T follicular helper cell (primary cell): ENCODE data around the gene DSCAML1.

Experiments
- DNase-seq: peaks from one replicate; pipeline ENCODE4 v3.0.0-alpha.2; 2020; ENCODE audit warnings: low read depth

Gene DSCAML1

DNA sequence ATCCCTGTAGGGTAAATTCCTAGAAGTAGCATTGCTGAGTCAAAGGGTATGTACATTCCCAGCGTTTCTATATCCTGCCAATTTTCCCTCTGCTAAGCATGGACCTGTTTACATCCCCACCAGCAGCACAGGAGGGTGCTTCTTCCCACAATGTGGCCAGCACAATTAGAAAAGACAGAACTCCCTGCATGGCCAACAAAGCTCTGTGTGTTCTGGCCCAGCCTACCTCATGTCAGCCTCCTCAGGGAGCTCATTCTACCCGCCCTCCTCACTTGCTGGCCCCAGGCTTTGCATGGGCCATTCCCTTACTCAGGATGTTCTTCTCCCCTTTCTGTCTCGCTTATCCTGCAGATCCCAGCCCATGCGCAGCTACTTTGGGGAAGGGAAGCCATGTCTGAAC is 186.1 kb downstream of the DSCAML1 start:
- DNase-seq, result no peak

DNA sequence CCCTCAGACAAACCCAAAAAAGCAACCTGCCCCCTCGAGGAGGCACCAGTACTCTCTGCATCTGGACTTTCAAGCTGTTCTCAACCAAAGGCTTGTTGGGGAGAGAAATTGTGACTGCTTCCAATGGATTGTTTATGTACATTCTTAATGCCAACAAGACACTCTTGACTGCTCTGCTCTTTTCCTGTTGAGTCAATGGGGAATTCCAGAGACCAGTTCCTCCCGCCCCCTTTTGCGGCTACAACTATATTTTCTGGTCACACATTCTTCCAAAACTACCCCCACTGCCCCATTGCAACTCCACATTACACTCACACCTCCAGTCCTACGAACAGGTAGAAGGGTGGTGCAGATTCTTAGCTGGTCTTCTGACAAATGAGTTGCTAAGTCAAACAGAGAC is 187.0 kb downstream of the DSCAML1 start:
- no peak for DNase-seq

DNA sequence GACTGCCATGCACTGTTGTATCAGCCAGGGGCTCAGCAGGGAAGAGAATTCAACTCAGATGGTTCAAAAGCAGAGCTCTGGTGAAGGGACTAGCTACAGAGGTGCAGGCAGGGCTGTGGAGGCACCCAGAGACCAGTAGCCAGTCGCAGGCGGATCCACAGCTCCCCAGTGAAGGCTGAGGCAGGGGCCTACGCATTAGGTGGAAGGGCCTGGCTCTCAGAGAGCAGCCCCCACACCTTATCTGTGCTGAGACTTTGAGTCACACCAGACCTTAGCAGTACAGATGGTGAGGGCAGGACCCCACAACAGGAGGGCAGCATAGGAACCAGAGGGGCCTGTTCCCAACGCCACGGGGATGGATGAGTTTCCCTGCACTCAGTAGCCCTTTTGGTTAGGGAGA is 189.6 kb downstream of the DSCAML1 start:
- no peak for DNase-seq

DNA sequence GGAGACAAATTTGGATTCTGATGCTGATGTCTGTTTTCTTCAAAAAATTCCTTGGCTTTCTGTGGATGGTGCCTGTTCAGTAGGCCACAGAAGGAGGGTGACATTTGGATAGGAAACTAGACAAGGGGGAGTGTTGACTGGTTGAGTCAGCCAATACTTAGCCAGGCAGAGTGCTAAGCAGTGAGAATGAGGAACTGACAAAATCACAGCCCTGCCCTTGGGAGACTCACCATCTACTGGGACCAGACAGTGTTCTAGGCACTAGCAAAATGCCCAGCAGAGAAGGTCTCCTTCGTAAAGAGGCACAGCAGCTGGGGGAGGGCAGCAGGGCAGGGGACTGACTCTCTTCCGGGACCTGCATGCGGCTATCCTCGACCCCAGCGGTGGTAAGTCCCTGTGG is 190.2 kb downstream of the DSCAML1 start:
- DNase-seq, result no peak

DNA sequence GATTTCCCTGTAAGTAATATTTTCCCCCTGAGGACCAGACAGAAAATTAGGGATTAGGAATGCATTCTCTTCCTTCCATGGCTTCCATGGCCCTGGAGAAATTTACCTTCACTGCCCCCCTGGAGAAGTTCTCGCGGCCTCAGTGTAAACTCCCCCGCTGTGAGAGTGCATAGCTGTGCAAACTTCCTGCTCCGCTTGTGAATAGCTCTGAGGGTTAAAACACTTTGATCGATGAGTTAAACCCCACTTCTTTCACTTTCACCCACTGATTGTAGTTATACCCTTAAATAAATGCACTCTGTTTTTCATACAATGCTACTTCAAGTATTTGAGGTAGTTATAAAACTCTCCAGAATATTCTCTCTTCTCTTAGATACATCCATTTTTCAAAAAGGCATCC is 190.8 kb downstream of the DSCAML1 start:
- DNase-seq, result no peak

DNA sequence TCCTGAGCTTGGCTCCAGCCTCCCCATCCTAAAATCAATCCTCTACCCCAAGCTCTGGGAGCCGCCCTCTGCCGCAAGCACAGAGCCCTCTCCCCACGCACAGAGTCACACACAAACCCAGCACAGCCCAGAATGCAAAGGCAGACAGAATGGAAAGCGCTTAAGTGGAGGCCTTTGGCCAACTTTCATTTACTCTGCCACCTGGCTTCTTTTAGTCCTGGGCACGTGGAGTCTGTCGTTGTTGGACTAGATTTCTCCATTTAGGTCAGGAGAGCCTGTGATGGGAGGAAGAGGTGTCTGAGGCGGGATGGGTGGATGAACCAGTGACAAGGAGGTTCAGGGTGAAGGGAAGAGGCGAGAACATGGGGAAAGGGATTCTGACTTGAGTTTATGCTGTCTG is 191.7 kb downstream of the DSCAML1 start:
- DNase-seq, result no peak

DNA sequence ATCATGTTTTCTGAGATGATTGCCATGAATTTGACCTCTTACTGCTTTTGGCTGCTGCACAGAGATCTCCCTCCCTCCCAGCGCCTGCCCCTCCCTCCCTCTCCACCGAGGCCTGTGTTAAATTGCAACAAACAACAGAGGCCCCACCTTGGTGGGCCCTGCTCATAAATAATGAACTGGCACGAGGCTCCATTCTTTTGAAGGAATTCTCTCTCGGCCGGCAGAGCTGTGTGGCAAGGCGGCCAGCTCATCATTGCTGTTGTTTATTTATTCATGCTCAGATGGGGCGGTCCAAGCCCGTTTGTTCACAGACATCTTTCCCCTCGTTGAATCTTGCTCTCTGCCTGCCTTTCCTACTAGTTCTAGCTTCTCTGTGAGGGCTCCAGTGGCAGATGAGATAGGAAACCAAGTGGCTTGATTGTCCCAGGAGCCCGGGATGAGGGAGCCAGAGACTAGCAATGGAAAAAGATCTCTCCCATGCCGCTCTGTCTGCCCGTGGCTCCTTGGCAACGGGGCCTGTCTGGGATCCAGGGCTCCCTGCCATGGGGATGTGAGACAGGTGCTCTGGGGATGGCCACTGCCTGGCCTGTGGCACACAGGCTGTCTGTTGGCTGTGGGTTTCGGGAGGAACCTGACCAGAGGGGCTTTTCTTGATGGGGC is 192.6 kb downstream of the DSCAML1 start:
- DNase-seq, result no peak

DNA sequence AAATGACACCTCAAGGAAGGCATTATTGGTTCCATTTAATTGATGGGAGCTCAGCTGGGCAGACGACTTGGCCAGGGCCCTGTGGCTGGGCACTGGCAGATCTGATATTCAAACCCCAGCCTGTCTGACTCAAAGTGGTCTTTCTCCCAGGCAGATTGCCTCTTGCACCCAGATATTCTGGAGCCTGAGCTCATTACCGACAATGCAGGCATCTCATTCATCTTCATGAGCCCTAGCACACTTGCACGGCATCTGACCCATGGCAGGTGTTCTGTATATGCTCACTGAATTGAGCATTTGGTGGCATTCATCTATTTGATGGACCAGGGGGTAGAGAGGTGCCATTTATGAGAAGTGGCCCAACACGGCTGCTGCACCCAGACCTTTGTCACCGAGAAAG is 193.1 kb downstream of the DSCAML1 start:
- DNase-seq, result no peak

DNA sequence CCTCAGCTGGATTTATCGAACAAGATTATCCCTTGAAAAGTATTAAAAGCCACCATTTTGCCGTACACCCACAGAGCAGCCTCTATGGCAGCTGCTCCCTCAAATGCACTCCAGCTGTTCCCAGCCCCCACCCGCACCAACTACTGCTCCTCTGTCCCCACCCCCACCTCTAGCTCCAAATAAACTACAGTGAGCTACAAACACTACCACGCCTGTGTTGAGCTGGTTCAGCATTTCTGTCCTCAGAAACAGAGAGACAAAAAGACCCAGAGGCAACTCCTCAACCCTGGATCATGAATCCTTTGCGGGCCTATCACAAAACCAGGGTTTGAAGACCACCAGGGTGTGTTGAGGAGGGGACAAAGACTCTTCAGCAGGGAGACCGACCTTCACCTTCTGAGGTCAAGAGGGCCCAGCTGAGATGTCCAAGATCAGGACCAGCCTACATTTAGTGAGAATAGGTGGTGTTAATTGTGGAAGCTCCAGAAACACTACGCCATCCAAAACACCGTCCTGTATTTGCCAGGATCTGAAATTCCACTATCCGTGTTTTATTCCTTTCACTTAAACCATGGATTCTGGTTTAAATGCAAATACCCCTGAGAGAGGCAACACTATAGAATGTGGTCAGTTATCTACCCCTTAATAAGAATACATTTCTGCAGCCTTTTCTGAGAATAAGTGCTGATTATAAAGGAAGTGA is 195.9 kb downstream of the DSCAML1 start:
- no peak for DNase-seq

DNA sequence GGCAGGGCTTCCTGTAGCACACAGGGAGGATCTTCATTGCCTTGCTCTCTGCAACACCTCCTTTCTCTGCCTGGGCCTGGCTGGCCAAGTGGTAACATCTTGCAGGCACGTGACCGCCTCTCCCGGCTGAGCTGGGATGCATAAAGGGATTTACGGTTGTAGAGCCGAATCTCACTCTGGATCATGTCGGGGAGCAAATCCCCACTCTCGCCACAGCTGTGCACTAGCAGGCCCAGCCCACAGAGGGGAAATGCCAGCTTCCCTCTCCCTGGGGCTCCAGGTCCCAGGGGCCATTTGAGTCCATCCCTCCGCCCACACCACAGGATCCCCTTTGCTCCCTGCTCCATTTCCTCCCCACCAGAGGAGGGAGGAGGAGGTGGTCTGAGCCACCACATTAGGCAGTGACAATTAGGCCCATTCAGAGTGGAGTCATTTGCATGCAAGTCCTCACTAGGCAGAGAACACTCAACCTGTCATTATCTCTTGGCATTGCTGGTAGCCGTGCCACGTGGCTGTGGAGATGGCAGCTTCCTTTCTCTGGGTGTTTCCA is 196.7 kb downstream of the DSCAML1 start:
- DNase-seq, result no peak

DNA sequence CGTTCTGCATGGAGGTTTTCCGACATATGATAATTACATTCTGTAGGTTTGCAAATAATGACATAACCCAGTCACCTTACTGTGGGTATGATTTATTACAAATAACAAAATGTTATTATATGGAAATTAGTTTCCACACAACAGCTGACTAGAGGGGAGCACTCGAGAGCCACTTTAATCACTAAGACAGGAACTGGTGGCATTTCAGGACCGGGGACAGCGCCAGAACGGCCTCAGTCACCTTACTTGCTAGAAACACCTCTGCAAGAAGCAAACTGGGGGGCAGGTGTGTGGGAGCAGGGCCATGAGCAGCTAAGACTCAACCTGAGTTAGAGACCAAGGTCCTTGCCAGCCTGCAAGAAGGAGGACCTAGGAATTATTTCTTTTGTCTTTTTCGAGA is 199.9 kb downstream of the DSCAML1 start:
- DNase-seq, result peak; percentile 7

DNA sequence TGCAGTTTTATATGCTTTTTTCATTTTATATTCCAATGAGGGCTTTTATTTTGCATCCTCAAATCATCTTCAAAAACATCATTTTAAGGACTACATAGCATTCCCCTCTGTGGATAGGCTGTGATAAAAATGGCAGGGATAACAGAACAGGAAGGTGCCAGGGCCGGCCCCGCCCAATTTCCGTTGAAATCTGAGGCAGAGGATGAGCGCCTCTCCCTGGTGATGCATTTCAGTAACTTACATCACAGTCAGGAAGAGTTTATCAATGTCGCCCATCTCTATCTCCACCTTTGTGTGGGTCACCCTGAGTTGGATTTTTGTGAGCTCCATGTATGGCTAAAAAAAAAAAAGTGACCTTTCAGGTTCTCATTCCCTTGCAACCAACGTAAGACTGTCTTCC is 201.6 kb downstream of the DSCAML1 start:
- DNase-seq, result no peak

DNA sequence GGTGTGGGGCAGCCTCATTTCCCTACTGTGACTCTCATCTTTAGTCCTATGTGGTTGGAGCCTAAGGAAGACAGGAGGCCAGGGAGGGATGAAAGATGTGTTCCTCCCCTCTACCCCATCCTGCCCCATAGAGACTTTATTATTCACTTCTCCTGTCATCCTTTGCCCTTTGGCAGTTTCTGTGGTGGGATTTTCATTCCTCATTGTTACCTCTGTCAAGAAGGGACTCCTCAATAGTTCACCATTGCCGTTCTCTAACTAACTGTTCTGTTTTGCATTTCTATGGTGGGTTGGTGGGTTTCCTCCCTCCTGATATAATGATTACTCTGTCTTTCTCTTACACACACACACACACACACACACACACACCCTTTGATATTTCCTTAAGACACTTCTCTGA is 202.3 kb downstream of the DSCAML1 start:
- no peak for DNase-seq

DNA sequence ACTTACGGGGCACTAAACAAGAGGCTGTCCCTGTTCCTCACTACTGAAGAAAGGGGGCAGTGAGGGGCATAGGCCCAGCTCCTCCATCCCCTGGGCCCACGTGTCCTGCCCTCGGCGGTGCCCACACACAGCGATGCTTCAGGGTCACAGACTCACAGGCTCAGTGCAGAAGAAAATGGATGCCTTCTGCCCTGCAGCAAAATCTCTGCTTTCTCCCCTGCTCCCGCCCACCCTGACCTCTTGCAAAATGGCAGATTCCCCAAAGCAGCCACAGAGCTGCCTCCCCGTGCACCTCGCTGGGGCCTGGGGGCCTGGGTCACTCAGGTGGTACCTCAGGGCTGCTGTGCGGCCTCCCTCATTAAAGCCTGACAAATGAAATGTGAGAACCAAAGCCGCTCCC is 204.0 kb downstream of the DSCAML1 start:
- DNase-seq, result no peak

DNA sequence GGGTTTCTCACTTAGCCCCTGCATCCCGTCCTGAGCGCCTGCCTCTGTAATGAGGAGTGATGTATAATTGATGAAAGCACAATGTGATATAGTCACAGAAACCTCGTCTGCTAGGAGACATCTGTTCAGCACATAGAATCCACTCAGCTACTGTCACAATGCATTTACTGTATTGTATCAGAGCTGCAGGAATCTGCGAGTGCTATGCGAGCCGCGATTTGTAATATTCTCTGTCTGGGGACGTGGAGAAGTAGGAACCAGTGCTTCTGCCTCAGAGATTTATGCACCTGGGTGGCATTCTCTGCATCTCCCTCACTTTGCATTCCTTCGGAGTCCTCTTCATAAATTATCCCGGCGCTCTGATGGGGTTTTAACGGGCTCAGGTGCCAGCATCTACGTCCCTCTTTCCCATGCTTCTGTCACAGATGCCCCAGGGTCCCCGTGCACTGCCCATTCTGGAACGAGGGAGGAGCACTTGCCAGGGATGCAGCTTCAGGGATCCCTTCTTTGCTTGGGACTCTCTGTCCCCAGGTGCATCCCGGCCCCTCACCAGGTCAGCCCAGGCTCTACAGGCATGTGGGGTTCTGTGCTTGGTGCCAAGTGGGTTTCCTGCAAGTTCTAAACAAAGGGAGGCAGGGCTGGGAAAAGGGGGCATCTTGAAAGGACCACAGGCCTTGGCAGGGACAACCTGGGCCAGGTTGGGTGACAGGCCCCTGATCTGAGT is 205.5 kb downstream of the DSCAML1 start:
- no peak for DNase-seq

DNA sequence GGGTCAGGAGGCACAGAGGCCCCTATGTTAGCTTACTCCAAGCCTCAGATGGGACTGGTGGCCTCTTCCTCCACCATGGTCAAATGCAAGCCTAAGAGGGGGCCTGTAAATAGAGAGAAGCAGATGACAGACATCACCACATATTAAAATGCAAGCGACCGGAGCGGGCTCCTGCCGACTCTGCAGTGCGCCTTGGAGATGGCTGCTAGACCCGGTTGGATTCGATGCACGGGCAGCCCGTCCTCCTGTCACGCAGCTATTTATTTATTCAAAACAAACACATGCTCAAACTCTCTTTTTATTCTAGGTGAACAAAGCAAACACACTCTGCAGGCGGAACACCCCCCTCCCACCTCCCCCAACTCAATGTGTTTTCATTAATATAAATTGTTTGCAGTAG is 208.0 kb downstream of the DSCAML1 start:
- no peak for DNase-seq

DNA sequence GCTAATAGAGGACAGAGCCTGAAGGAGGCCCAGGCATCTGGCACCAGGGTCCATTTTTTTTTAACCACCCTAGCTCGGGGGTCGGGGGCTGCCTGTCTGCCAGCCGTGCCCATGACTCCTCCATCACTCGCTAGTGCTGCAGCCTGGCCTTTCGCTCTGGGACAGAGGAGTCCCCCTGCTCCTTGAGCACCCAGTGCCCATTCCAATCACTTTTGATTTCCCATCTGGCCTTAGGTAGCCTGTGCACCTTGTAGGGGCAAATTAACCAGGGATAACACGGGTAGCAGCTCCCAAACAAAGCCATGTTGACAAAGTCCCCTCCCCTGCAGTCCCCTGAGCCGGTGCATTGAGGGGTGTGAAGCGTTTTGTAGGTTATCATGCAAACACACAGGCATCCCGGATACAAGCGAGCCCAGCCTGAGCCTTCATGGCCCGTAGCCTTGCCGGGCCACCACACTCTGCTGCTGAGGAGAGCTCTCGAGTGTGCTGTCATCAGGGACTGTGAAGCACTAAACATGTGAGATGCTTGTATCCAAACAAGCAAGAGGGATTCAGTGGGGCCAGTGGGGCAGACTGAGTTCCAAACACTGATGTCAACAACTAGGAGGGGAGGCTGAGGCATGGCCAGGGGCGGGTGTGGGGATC is 208.7 kb downstream of the DSCAML1 start:
- no peak for DNase-seq

DNA sequence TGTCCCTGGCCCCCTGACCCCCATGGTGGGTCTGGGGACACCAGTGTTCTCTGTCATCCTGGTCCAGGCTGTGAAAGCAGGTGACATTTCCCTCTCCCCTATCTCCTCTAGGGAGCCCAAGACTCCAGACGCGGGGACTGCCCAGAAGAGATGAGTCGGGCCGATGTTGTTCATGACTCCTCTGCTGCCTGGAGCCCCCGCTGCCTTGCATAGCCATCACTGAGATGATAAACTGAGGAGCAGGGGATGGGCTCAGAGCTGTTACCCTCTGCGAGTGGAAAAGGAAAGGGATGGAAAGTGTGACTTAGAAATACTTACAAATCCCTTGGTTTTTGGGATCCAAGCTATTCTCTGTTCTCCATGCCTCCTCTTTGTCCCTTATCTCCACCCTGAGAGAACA is 209.6 kb downstream of the DSCAML1 start:
- DNase-seq, result no peak

DNA sequence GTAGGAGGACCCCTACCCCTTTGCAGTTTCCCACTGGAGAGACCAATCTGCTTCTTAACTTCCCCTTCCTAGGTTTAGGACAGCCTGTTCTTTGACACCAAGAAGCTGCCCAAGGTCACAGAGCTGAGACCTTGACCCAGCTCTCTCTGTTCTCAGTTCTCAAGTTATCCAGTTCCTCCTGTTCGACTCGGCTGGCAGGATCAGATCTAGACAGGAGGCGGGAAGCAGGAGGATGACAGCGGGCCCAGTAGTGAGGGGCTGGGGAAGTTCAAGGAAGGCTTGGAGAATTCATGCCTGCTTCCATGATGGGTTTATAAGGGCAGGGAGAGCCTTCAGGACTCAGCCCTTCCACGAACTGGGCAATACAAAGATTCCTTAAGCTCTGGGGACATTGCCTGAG is 210.6 kb downstream of the DSCAML1 start:
- no peak for DNase-seq

DNA sequence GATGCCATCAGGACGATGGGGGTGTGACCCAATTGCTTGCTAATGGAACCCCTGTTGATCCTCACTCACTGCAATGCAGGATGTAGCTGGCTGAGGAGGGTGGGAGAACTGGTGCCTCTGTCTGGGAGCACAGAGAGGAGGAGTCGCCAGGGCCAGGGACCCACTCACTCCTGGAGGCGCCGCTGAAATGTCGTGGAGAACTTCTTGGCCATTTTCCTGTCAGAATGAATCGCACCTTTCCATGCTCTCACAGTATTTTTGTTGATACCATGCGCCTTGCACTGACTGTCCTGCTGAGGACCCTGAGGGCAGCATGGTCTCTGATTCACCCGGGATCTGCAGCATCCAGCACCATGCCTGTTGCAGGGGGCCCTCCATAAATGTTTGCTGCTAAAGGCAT is 211.4 kb downstream of the DSCAML1 start:
- no peak for DNase-seq

DNA sequence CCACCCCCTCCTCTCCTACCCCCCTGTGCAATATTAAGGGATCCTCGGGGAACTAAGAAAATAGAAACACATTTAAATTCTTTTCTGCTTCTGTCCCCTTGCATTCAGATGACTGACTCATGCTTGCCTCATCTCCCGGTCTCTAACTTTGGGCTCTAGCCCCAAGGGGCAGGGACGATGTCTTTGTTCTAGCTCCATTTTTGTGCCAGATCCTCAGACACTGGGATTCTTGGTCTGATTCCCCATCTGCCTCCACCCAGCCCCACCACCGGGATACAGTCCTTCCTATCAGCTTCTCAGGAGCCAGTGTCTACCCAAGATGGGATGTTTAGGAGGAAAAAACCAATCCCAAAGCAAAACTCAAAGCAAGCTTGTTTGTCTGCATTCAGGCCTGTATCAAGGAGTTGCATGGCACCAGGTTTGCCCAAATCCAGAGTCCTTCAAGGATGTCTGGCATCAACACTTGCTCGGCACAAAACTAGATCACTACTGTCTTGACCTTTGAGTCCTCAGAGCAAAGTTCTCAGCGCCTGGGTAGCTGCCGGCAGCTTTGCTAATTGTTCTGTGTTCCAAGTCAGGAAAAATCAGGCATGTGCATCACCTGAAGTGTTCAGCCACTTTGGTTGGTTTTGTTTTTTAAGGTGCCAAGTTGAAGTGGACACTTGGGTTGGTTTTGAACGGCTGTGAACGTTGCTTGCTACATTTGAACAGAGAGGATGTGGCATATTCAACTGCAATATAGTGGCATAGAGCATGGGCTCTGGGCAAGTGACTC is 212.8 kb downstream of the DSCAML1 start:
- DNase-seq, result no peak
